ENCODE results near the gene NPSR1.

GRCh38 chr7:34869057-34869456 lies 211.0 kb downstream of the NPSR1 start:
- no peak for TF ChIP-seq CTCF (IDR thresholded peaks at IDR 0.05; ENCODE audit: low read depth, low read length)
- no peak for TF ChIP-seq POLR2A (IDR thresholded peaks at IDR 0.05; ENCODE audit: extremely low read depth, insufficient read length)
